Gastroesophageal sphincter (tissue), 4 donors: ENCODE data around the gene ASB1. TPM values are rescaled to one million over a fixed set of nuclear protein-coding genes. Genes with fewer than 3 reads are reported as not detected.

Experiments used
- ATAC-seq: fragments of 150-250 bp; one replicate; pipeline ENCODE4 v1.9.1; 2016; ENCODE audit warnings: mild to moderate bottlenecking, moderate library complexity
- H3K27ac ChIP-seq, 4 donors: fragments of 200-600 bp; sonication (generic) in 3 of 4; 1 replicate in 3 of 4; 2 replicates in 1 of 4; pipeline ENCODE4 v1.5.1; 2016 to 2019
- H3K27me3 ChIP-seq: fragments of 200-600 bp; sonication (generic); one replicate; pipeline ENCODE4 v1.5.1; 2019
- H3K36me3 ChIP-seq, 2 donors: fragments of 200-600 bp; sonication (generic); one replicate each; pipeline ENCODE4 v1.5.1; 2019; ENCODE audit warnings: control low read depth in 1 of 2
- H3K4me1 ChIP-seq, 3 donors: fragments of 200-600 bp; sonication (generic); 1 replicate in 2 of 3; 2 replicates in 1 of 3; pipeline ENCODE4 v1.5.1; 2016 to 2019; ENCODE audit warnings: control low read depth in 2 of 3
- H3K4me3 ChIP-seq, 2 donors: fragments of 200-600 bp; sonication (generic); one replicate each; pipeline ENCODE4 v1.5.1; 2019; ENCODE audit warnings: mild to moderate bottlenecking in 1 of 2, moderate library complexity in 1 of 2
- H3K9me3 ChIP-seq, 3 donors: fragments of 200-600 bp; sonication (generic); one replicate each; pipeline ENCODE4 v1.5.1; 2017 to 2019; ENCODE audit warnings: control low read depth in 2 of 3
- CTCF ChIP-seq, 4 experiments: fragments of 200-600 bp in 2 of 4; fragments of 450-650 bp in 2 of 4; sonication (generic) in 1 of 4; IDR thresholded peaks; one replicate each; pipeline ENCODE4 v1.5.1; 2017 to 2019; ENCODE audit warnings: antibody characterized with exemption in 4 of 4, mild to moderate bottlenecking in 2 of 4, moderate library complexity in 2 of 4
- EP300 ChIP-seq: sonication (generic); formaldehyde crosslinking; IDR thresholded peaks from one replicate; pipeline ENCODE4 v1.6.1; 2017; ENCODE audit warnings: antibody characterized with exemption, mild to moderate bottlenecking
- POLR2A ChIP-seq, 2 donors: fragments of 450-650 bp; IDR thresholded peaks; one replicate each; pipeline ENCODE4 v1.6.1; 2017; ENCODE audit warnings: antibody characterized with exemption in 2 of 2, mild to moderate bottlenecking in 2 of 2, moderate library complexity in 1 of 2
- POLR2AphosphoS5 ChIP-seq: sonication (generic); formaldehyde crosslinking; IDR thresholded peaks from one replicate; pipeline ENCODE4 v1.6.1; 2017; ENCODE audit warnings: antibody characterized with exemption
- WGBS, 2 donors: methylation state at CpG; one replicate each; pipeline ENCODE4 v1.1.5; 2018; ENCODE audit warnings: low coverage in 1 of 2; 5-methylcytosine and 5-hydroxymethylcytosine counted together
- total RNA-seq, 4 donors: library from RNA; depleted of rRNA; stranded (reverse); fragments of >200 nt; gene quantifications; one replicate each; pipeline ENCODE4 v1.1.0, GENCODE V29; 2016

ASB1 gene
- total RNA-seq, 4 donors from 2014 or later: 27.9 to 39.3 (median 35.9) TPM

GRCh38 chr2:238449909-238450417 is 23.2 kb downstream of the ASB1 start:
- Histone ChIP-seq H3K36me3 (peaks cover 3 to 74% of the 10 kb centered on the region in 2 donors), H3K27ac (peak overlapping the region; percentile 1 to 85 (median 80))
- 85 to 91% methylated on average over 4 to 9 of the region's 9 CpGs for WGBS, 2 donors

GRCh38 chr2:238450440-238450861 is 23.7 kb downstream of the ASB1 start:
- no peak for TF ChIP-seq EP300
- no peak for TF ChIP-seq POLR2AphosphoS5
- no peak for TF ChIP-seq POLR2A (IDR thresholded peaks at IDR 0.05)
- TF ChIP-seq CTCF (IDR thresholded peaks at IDR 0.05): no peak
- Histone ChIP-seq H3K27ac (peak overlapping the region in 3 of 4 donors; percentile 78 to 85 (median 82)), H3K27me3 (no peaks in the 10 kb centered on the region), H3K4me1 (peaks cover 0 to 34% (median 7%) of the 10 kb centered on the region in 3 donors), H3K9me3 (no peaks in the 10 kb centered on the region), H3K4me3 (no peak overlapping the region), H3K36me3 (peaks cover 3 to 69% of the 10 kb centered on the region in 2 donors)
- peak; percentile 35 for ATAC-seq
- WGBS, 2 donors: 78 to 95% methylated on average over 4 to 5 of the region's 11 CpGs

More at GRCh38 chr2:238449909-238450417, 23.2 kb downstream of the ASB1 start:
- no peak for TF ChIP-seq POLR2AphosphoS5
- no peak for TF ChIP-seq EP300
- no peak for TF ChIP-seq POLR2A (IDR thresholded peaks at IDR 0.05)
- no peak for TF ChIP-seq CTCF (IDR thresholded peaks at IDR 0.05)
- peak; percentile 81 for ATAC-seq
- Histone ChIP-seq H3K9me3 (no peaks in the 10 kb centered on the region), H3K4me3 (no peak overlapping the region), H3K27me3 (no peaks in the 10 kb centered on the region), H3K4me1 (peaks cover 0 to 34% (median 7%) of the 10 kb centered on the region in 3 donors)

GRCh38 chr2:238453842-238454241 is 27.1 kb downstream of the ASB1 start:
- Histone ChIP-seq H3K36me3 (peaks cover 0 to 35% of the 10 kb centered on the region in 2 donors), H3K9me3 (peaks cover 0 to 17% (median 0%) of the 10 kb centered on the region in 3 donors), H3K27ac (no peak overlapping the region), H3K4me3 (no peak overlapping the region), H3K4me1 (peaks cover 0 to 38% (median 8%) of the 10 kb centered on the region in 3 donors), H3K27me3 (no peaks in the 10 kb centered on the region)
- TF ChIP-seq CTCF (IDR thresholded peaks at IDR 0.05) (no peak), EP300 (no peak), POLR2AphosphoS5 (no peak), POLR2A (IDR thresholded peaks at IDR 0.05) (no peak)
- ATAC-seq: no peak
- 100% methylated on average over 1 of the region's 4 CpGs for whole genome bisulfite sequencing, 2 donors

GRCh38 chr2:238456449-238456848 is 29.7 kb downstream of the ASB1 start:
- no peak overlapping the region for H3K27ac ChIP-seq
- peaks cover 0 to 26% (median 9%) of the 10 kb centered on the region in 3 donors for H3K4me1 ChIP-seq
- no peaks in the 10 kb centered on the region for H3K27me3 ChIP-seq
- H3K36me3 ChIP-seq: peaks cover 0 to 13% of the 10 kb centered on the region in 2 donors
- no peak for ATAC-seq
- TF ChIP-seq CTCF (IDR thresholded peaks at IDR 0.05): no peak
- no peak for TF ChIP-seq EP300
- no peak for TF ChIP-seq POLR2A (IDR thresholded peaks at IDR 0.05)
- TF ChIP-seq POLR2AphosphoS5: no peak
- peaks cover 0 to 17% (median 0%) of the 10 kb centered on the region in 3 donors for H3K9me3 ChIP-seq
- 60 to 100% methylated on average over 1 of the region's 1 CpG for WGBS, 2 donors
- no peak overlapping the region for H3K4me3 ChIP-seq
